PC-9 (cell line): ENCODE results near the gene RHBDD3.
"Not testable (repeated sequence)": the region's sequence is repeated elsewhere in the genome, so short reads cannot be mapped to it uniquely, and the experiment has no call there.

Experiments
- EZH2 ChIP-seq: fragments of 200-600 bp; sonication (generic); IDR thresholded peaks from 2 replicates; pipeline ENCODE4 v1.8.0; 2017; ENCODE audit warnings: antibody characterized with exemption, low read depth
- TF ChIP-seq, protein P1 (sequence below): fragments of 200-600 bp; sonication (generic); conservative IDR thresholded peaks from 2 replicates; pipeline ENCODE4 v1.6.1; 2017; ENCODE audit warnings: mixed run types, antibody characterized with exemption, mild to moderate bottlenecking, moderate library complexity

DNA sequence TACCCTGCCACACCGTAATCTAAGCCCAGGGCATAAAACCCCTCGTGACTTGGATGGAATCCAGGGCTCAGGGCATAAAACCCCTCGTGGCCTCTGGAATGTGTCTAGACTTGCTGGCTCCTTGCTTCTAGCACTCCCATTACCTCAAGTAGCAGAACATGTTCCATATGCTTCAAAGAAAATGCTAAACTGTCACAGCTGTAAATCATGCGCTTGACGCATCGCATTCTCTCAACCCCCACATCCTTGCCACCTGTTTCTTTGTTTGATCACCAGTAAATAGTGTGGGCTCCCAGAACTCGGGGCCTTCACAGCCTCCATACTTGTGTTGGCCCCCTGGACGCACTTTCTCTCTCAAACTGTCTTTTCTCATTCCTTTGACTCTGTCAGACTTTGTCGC is 27.3 kb downstream of the RHBDD3 start:
- TF ChIP-seq, protein P1, sequence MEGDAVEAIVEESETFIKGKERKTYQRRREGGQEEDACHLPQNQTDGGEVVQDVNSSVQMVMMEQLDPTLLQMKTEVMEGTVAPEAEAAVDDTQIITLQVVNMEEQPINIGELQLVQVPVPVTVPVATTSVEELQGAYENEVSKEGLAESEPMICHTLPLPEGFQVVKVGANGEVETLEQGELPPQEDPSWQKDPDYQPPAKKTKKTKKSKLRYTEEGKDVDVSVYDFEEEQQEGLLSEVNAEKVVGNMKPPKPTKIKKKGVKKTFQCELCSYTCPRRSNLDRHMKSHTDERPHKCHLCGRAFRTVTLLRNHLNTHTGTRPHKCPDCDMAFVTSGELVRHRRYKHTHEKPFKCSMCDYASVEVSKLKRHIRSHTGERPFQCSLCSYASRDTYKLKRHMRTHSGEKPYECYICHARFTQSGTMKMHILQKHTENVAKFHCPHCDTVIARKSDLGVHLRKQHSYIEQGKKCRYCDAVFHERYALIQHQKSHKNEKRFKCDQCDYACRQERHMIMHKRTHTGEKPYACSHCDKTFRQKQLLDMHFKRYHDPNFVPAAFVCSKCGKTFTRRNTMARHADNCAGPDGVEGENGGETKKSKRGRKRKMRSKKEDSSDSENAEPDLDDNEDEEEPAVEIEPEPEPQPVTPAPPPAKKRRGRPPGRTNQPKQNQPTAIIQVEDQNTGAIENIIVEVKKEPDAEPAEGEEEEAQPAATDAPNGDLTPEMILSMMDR, result not testable (repeated sequence)
- TF ChIP-seq EZH2, result not testable (repeated sequence)
